ENCODE data around the gene FRAT1.

FRAT1 gene

GRCh38 chr10:97365761-97366351, 46.8 kb downstream of the FRAT1 start:
- DNase-seq (ENCODE audit: low read depth) = no peak

- DNase-seq (ENCODE audit: low read depth) = no peak
These were observed 47.5 kb downstream of the FRAT1 start for GRCh38 chr10:97366572-97366971.

GRCh38 chr10:97367126-97367649, 48.1 kb downstream of the FRAT1 start:
- no peak for DNase-seq (ENCODE audit: low read depth)

Data from T-helper 22 cell (primary cell).